ENCODE results near the gene XRCC5. TPM values are rescaled to one million over a fixed set of nuclear protein-coding genes. Genes with fewer than 3 reads are reported as not detected.

XRCC5 gene
- total and polyA plus RNA-seq, 3 donors from 2014 or later, result 132 to 145 (median 133) TPM

GRCh38 chr2:216069028-216069427 is 40.1 kb upstream of the XRCC5 start:
- no peaks in the 10 kb centered on the region for H3K4me1 ChIP-seq
- no peak for DNase-seq
- no peaks in the 10 kb centered on the region for H3K36me3 ChIP-seq (ENCODE audit: low read depth, missing control alignments)
- no peaks in the 10 kb centered on the region for H3K27me3 ChIP-seq
- intact Hi-C loops (cut with DNase I; ENCODE audit: low total_unique reads), result no loop called here
- H3K9me3 ChIP-seq, result no peaks in the 10 kb centered on the region
- H3K4me3 ChIP-seq, result no peak overlapping the region
- no peak overlapping the region for H3K27ac ChIP-seq
- WGBS, 2 donors, result 92 to 94% methylated on average over 2 of the region's 2 CpGs
- TF ChIP-seq POLR2A (IDR thresholded peaks at IDR 0.05), result no peak
- no peak for TF ChIP-seq CTCF (IDR thresholded peaks at IDR 0.05)

GRCh38 chr2:216070195-216070594 is 39.0 kb upstream of the XRCC5 start:
- Histone ChIP-seq H3K4me3 (no peak overlapping the region), H3K27ac (no peak overlapping the region), H3K27me3 (no peaks in the 10 kb centered on the region), H3K4me1 (no peaks in the 10 kb centered on the region), H3K9me3 (no peaks in the 10 kb centered on the region), H3K36me3 (ENCODE audit: low read depth, missing control alignments) (no peaks in the 10 kb centered on the region)
- intact Hi-C loops (cut with DNase I; ENCODE audit: low total_unique reads), result no loop called here
- TF ChIP-seq CTCF (IDR thresholded peaks at IDR 0.05), result no peak
- no peak for TF ChIP-seq POLR2A (IDR thresholded peaks at IDR 0.05)
- no peak for DNase-seq
- 89 to 93% methylated on average over 6 of the region's 6 CpGs for WGBS, 2 donors

- 88% methylated on average over 12 of the region's 12 CpGs for WGBS, 2 donors
Measured at GRCh38 chr2:216071111-216071851, 37.9 kb upstream of the XRCC5 start.

GRCh38 chr2:216072473-216072872 is 36.7 kb upstream of the XRCC5 start:
- TF ChIP-seq POLR2A (IDR thresholded peaks at IDR 0.05), result no peak
- no peak for TF ChIP-seq CTCF (IDR thresholded peaks at IDR 0.05)
- intact Hi-C loops (cut with DNase I; ENCODE audit: low total_unique reads), result no loop called here
- Histone ChIP-seq H3K4me3 (no peak overlapping the region), H3K4me1 (no peaks in the 10 kb centered on the region), H3K27me3 (no peaks in the 10 kb centered on the region), H3K27ac (no peak overlapping the region), H3K36me3 (ENCODE audit: low read depth, missing control alignments) (no peaks in the 10 kb centered on the region), H3K9me3 (no peaks in the 10 kb centered on the region)
- DNase-seq, result no peak

More at GRCh38 chr2:216071111-216071851, 37.9 kb upstream of the XRCC5 start:
- TF ChIP-seq CTCF (IDR thresholded peaks at IDR 0.05) (no peak), POLR2A (IDR thresholded peaks at IDR 0.05) (no peak)
- intact Hi-C loops (cut with DNase I; ENCODE audit: low total_unique reads), result no loop called here
- Histone ChIP-seq H3K4me3 (no peak overlapping the region), H3K27ac (no peak overlapping the region), H3K9me3 (no peaks in the 10 kb centered on the region), H3K4me1 (no peaks in the 10 kb centered on the region), H3K27me3 (no peaks in the 10 kb centered on the region), H3K36me3 (ENCODE audit: low read depth, missing control alignments) (no peaks in the 10 kb centered on the region)
- no peak for DNase-seq

GRCh38 chr2:216073773-216074172 is 35.4 kb upstream of the XRCC5 start:
- Histone ChIP-seq H3K4me3 (no peak overlapping the region), H3K27me3 (no peaks in the 10 kb centered on the region), H3K36me3 (ENCODE audit: low read depth, missing control alignments) (no peaks in the 10 kb centered on the region), H3K27ac (no peak overlapping the region), H3K9me3 (no peaks in the 10 kb centered on the region), H3K4me1 (no peaks in the 10 kb centered on the region)
- intact Hi-C loops (cut with DNase I; ENCODE audit: low total_unique reads), result no loop called here
- no peak for DNase-seq
- TF ChIP-seq POLR2A (IDR thresholded peaks at IDR 0.05) (no peak), CTCF (IDR thresholded peaks at IDR 0.05) (no peak)

Measured in testis (tissue), 3 donors.